ENCODE results near the gene PBX2.

DNA sequence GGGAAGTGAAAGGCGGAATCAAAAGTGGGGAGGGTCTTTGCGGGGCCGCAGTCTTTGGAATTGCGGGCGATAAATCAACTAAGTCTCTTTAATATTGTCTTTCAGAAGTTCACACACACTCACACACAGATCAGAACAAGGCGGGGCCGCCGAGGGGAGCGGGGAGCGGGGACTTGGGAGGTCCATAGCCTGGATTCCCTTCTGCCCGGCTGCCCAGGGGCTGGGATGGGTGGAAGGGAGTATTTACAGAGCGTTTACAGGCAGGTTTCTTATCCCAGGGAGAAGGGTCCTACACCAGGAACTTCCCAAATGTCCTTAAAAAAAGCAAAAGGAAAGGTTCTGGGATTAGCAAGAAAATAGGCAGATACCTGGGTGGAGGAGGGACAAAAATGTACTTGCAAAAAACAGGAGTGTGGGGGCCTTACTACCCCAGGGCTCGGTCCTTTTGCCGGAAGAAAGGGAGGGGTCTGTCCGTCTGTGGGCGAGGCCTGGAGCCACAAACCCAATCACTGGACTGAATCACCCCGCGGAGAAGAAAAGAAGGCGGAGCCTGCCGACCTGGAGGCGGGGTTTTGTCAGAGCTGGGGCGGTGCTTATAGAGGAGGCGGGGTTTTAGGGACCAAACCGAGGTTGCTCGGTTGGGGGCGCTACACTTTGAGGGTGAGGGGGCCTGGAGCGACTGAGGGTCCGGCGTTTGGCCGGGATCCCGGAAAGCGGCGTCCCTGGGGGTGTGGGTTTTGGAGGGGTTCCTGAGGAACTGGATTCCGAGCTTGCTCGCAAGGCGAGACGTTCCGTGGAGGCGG lies 41.5 kb downstream of the PBX2 start:
- TF ChIP-seq, protein P1, sequence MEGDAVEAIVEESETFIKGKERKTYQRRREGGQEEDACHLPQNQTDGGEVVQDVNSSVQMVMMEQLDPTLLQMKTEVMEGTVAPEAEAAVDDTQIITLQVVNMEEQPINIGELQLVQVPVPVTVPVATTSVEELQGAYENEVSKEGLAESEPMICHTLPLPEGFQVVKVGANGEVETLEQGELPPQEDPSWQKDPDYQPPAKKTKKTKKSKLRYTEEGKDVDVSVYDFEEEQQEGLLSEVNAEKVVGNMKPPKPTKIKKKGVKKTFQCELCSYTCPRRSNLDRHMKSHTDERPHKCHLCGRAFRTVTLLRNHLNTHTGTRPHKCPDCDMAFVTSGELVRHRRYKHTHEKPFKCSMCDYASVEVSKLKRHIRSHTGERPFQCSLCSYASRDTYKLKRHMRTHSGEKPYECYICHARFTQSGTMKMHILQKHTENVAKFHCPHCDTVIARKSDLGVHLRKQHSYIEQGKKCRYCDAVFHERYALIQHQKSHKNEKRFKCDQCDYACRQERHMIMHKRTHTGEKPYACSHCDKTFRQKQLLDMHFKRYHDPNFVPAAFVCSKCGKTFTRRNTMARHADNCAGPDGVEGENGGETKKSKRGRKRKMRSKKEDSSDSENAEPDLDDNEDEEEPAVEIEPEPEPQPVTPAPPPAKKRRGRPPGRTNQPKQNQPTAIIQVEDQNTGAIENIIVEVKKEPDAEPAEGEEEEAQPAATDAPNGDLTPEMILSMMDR (IDR thresholded peaks at IDR 0.05) = peak in 2 of 4 experiments; percentile 9 to 34
- no peak for TF ChIP-seq POLR2A (IDR thresholded peaks at IDR 0.05)
- no peak for TF ChIP-seq POLR2AphosphoS5 (IDR thresholded peaks at IDR 0.05)

Measured in prostate gland (tissue), 2 donors.